SK-N-MC (cell line): ENCODE measurements around the gene LYPD6.

Source experiments
- EZH2 ChIP-seq: fragments of 200-600 bp; sonication (generic); IDR thresholded peaks from one replicate; pipeline ENCODE4 v1.6.1; 2017; ENCODE audit warnings: antibody characterized with exemption
- FOXP2 ChIP-seq: optimal IDR thresholded peaks from 2 replicates; pipeline ENCODE3; 2011; ENCODE audit warnings: mild to moderate bottlenecking, moderate library complexity; ENCODE audit not compliant: insufficient read depth; ENCODE audit errors: extremely low read length, control extremely low read depth
- POLR2AphosphoS5 ChIP-seq: IDR thresholded peaks from 2 replicates; pipeline ENCODE4 v1.6.1; 2012; ENCODE audit warnings: mild to moderate bottlenecking, low read depth, low read length, borderline replicate concordance

- TF ChIP-seq POLR2AphosphoS5, result no peak
- TF ChIP-seq EZH2, result no peak
- no peak for TF ChIP-seq FOXP2
Observed at GRCh38 chr2:149307014-149307413, 23.4 kb upstream of the LYPD6 start.
